GM12891 (cell line): ENCODE measurements around the gene GCSAM.

Experiments
- POLR2A ChIP-seq: IDR thresholded peaks from 2 replicates; pipeline ENCODE4 v1.6.1; 2011; ENCODE audit warnings: low read depth, low read length, control low read depth
- POLR2AphosphoS5 ChIP-seq: IDR thresholded peaks from 2 replicates; pipeline ENCODE4 v1.6.1; 2011; ENCODE audit warnings: low read depth, low read length, control low read depth
- POU2F2 ChIP-seq: IDR thresholded peaks from 2 replicates; pipeline ENCODE4 v1.6.1; 2011; ENCODE audit warnings: low read depth, mild to moderate bottlenecking, control low read depth, low read length, moderate library complexity
- TAF1 ChIP-seq: IDR thresholded peaks from 2 replicates; pipeline ENCODE4 v1.6.1; 2011; ENCODE audit warnings: low read depth, low read length, control low read depth

DNA sequence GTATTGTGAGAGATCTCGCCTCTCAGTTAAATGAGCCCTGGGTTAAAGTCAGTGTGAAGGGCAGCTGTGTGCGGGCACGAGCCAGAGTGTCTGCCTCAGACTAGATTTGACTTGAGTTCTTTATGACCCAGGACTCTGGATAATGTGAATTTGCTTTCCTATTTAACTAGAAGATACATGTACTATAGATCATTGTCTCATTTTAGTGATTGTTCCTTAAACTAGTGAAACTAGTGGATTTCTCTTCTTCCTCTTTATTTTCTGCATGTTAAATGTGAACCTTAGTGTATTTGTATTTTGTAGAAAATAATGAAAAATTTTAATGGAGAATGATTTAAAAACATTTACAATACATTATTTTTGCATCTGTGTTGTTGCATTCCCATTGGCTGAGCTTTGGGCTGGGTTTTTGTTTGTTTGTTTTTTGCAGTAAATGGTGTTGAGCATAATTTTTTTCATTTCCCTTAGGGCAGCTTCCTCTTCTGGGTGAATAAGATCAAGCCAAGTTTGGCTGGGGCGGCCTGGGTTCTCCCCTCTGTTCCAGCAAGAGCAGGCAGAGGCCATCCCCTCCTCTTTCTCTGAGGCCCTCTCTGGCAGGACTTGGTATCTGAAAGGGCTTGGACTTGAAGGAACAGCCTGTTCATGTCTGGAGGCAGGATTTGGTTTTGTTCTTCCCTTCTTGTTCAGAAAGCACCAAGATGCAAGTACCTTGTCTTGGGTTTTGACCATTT lies 15.0 kb downstream of the GCSAM start:
- TF ChIP-seq POLR2A (0 out of 2 replicates have a peak, but pooled peaks have one; percentile 16), POLR2AphosphoS5 (no peak), POU2F2 (no peak), TAF1 (0 out of 2 replicates have a peak, but pooled peaks have one; percentile 8)
